Lung (tissue), 12 donors: ENCODE measurements around the gene IGLL5. TPM values are rescaled to one million over a fixed set of nuclear protein-coding genes. Genes with fewer than 3 reads are reported as not detected.

Source experiments
- ATAC-seq: fragments of 200-7000 bp; cut with Tn5 transposase; one replicate; pipeline ENCODE4 v1.9.1; 2020; ENCODE audit warnings: moderate number of reproducible peaks; ENCODE audit not compliant: insufficient read depth, low FRiP score
- DNase-seq, 3 donors: peaks; one replicate each; pipeline ENCODE4 v3.0.0-alpha.2; 2013 to 2017
- H3K27ac ChIP-seq, 2 donors: one replicate each; pipeline ENCODE4 v1.5.1; 2013; ENCODE audit warnings: mild to moderate bottlenecking in 2 of 2, moderate library complexity in 2 of 2, control low read depth in 1 of 2, inconsistent platforms in 1 of 2, low read depth in 1 of 2, low read length in 1 of 2
- H3K27me3 ChIP-seq, 3 donors: one replicate each; pipeline ENCODE4 v1.5.1; 2013; ENCODE audit warnings: low read length in 2 of 3; ENCODE audit not compliant: control insufficient read depth in 3 of 3, insufficient read depth in 3 of 3
- H3K36me3 ChIP-seq, 4 donors: one replicate each; pipeline ENCODE4 v1.5.1; 2013; ENCODE audit warnings: low read length in 4 of 4, mild to moderate bottlenecking in 1 of 4, moderate library complexity in 1 of 4; ENCODE audit not compliant: control insufficient read depth in 4 of 4, insufficient read depth in 4 of 4
- H3K4me1 ChIP-seq, 5 donors: one replicate each; pipeline ENCODE4 v1.5.1; 2013; ENCODE audit warnings: low read length in 5 of 5, mild to moderate bottlenecking in 2 of 5, moderate library complexity in 1 of 5; ENCODE audit not compliant: control insufficient read depth in 5 of 5, insufficient read depth in 5 of 5
- H3K4me3 ChIP-seq: one replicate; pipeline ENCODE4 v1.5.1; 2013; ENCODE audit warnings: mild to moderate bottlenecking, control low read depth, moderate library complexity
- H3K9ac ChIP-seq, 2 donors: one replicate each; pipeline ENCODE4 v1.5.1; 2013; ENCODE audit warnings: low read length in 2 of 2, control low read depth in 1 of 2; ENCODE audit not compliant: insufficient read depth in 1 of 2
- H3K9me3 ChIP-seq, 4 donors: one replicate each; pipeline ENCODE4 v1.5.1; 2013; ENCODE audit warnings: low read length in 3 of 4, mild to moderate bottlenecking in 1 of 4, moderate library complexity in 1 of 4; ENCODE audit not compliant: control insufficient read depth in 4 of 4, insufficient read depth in 3 of 4
- WGBS, 2 donors: extraction: QIAGEN DNeasy Blood & Tissue Kit; methylation state at CpG; one replicate each; pipeline ENCODE4 v1.1.7; 2013; 5-methylcytosine and 5-hydroxymethylcytosine counted together
- polyA plus RNA-seq, 2 donors: library from polyadenylated mRNA; stranded (reverse); fragments of 200-250 nt; gene quantifications; one replicate each; pipeline ENCODE4 v1.2.1, GENCODE V29; 2013
- total RNA-seq, 2 donors: library from RNA; depleted of rRNA in 1 of 2; stranded (reverse); fragments of >200 nt in 1 of 2; gene quantifications; one replicate each; pipeline ENCODE4 v1.2.1, GENCODE V29; 2014 to 2021
- TF ChIP-seq, protein P1 (sequence below): IDR thresholded peaks from 2 replicates; pipeline ENCODE4 v1.5.1; 2012; ENCODE audit warnings: mild to moderate bottlenecking; ENCODE audit errors: control extremely low read depth, extremely low read depth
- donor health status: control.
- donor health status: control.
- donor health status: Bipolar disorder and iron deficiency.
- donor health status: healthy.
- donor health status: DM: yes; HTN: yes; CAD: no.

Gene IGLL5
- total and polyA plus RNA-seq, 4 donors: 5.4 to 21.5 (median 11.3) TPM

GRCh38 chr22:22847241-22847640 is 40.4 kb upstream of the IGLL5 start:
- Histone ChIP-seq H3K27ac (no peak overlapping the region), H3K9ac (no peak overlapping the region), H3K27me3 (no peaks in the 10 kb centered on the region), H3K4me3 (no peak overlapping the region), H3K9me3 (no peaks in the 10 kb centered on the region), H3K4me1 (no peaks in the 10 kb centered on the region), H3K36me3 (no peaks in the 10 kb centered on the region)
- no peak for DNase-seq
- TF ChIP-seq, protein P1, sequence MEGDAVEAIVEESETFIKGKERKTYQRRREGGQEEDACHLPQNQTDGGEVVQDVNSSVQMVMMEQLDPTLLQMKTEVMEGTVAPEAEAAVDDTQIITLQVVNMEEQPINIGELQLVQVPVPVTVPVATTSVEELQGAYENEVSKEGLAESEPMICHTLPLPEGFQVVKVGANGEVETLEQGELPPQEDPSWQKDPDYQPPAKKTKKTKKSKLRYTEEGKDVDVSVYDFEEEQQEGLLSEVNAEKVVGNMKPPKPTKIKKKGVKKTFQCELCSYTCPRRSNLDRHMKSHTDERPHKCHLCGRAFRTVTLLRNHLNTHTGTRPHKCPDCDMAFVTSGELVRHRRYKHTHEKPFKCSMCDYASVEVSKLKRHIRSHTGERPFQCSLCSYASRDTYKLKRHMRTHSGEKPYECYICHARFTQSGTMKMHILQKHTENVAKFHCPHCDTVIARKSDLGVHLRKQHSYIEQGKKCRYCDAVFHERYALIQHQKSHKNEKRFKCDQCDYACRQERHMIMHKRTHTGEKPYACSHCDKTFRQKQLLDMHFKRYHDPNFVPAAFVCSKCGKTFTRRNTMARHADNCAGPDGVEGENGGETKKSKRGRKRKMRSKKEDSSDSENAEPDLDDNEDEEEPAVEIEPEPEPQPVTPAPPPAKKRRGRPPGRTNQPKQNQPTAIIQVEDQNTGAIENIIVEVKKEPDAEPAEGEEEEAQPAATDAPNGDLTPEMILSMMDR: no peak
- WGBS, 2 donors: 13 to 57% methylated on average over 2 of the region's 2 CpGs
- no peak for ATAC-seq

GRCh38 chr22:22848364-22848866 is 39.2 kb upstream of the IGLL5 start:
- peak; percentile 41 to 56 (median 41) for DNase-seq
- WGBS, 2 donors: 33 to 34% methylated on average over 5 of the region's 5 CpGs

DNA sequence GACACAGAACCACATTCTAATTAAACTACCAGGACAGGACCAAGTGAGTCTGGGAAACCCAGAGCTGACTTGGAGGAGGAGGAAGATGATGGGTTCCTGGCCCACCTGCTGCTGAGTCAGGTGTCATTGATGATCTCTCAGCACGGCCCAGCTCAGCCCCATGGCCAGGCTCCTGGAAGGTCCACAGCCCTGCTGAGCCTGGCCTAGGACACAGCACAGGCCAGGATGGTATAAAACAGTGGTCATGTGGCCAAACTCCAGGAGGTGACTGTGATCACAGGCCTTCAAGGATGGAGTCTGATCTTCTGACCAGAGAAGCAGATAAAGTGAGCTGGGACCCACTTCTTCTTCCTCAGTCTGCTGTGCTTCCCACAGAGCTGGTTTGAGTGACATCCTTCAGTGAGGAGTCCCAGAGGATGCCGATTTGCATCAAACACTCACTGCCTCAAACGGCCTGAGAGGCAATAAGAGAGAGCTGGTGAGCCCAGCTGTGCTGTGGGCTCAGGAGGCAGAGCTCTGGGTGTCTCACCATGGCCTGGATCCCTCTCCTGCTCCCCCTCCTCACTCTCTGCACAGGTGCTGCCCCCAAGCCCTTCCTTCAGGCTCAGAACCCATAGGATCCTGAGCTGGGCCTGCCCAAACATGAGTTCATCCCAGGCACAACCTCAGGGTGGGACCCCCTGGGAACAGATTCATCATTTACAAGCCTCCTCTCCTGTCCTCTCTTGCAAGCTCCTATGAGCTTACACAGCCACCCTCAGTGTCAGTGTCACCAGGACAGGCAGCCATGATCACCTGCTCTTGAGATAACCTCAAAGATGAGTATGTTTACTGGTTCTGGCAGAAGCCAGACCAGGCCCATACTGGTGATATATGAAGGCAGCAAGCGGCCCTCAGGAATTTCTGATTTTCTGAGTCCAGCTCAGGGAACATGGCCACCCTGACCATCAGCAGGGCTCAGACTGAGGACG is 37.7 kb upstream of the IGLL5 start:
- no peaks in the 10 kb centered on the region for H3K9me3 ChIP-seq
- no peak overlapping the region for H3K4me3 ChIP-seq
- ATAC-seq (no peak), DNase-seq (no peak)
- TF ChIP-seq, protein P1: no peak
- H3K4me1 ChIP-seq: no peaks in the 10 kb centered on the region
- no peaks in the 10 kb centered on the region for H3K36me3 ChIP-seq
- H3K27ac ChIP-seq: no peak overlapping the region
- peaks cover 0 to 4% (median 0%) of the 10 kb centered on the region in 3 donors for H3K27me3 ChIP-seq
- no peak overlapping the region for H3K9ac ChIP-seq
- WGBS, 2 donors: 76 to 86% methylated on average over 5 of the region's 5 CpGs

More at GRCh38 chr22:22848364-22848866, 39.2 kb upstream of the IGLL5 start:
- ATAC-seq: peak; percentile 62
- Histone ChIP-seq H3K4me3 (no peak overlapping the region), H3K9ac (no peak overlapping the region), H3K36me3 (no peaks in the 10 kb centered on the region), H3K4me1 (no peaks in the 10 kb centered on the region), H3K27ac (no peak overlapping the region), H3K27me3 (no peaks in the 10 kb centered on the region), H3K9me3 (no peaks in the 10 kb centered on the region)
- TF ChIP-seq, protein P1: peak; percentile 42
